H4 (cell line): Measurements from ENCODE around the gene EYA2. TPM values are rescaled to one million over a fixed set of nuclear protein-coding genes. Genes with fewer than 3 reads are reported as not detected.

Source experiments
- DNase-seq: peaks from one replicate; pipeline ENCODE4 v3.0.0-alpha.2; 2015; ENCODE audit warnings: low spot score
- total RNA-seq: library from RNA; depleted of rRNA; stranded (reverse); fragments of >200 nt; shearing (Covaris generic); gene quantifications from 2 replicates; pipeline ENCODE4 v1.2.3, GENCODE V29; 2014

Gene EYA2
- total RNA-seq, 1 experiment from 2014 or later: 0.60 TPM

DNA sequence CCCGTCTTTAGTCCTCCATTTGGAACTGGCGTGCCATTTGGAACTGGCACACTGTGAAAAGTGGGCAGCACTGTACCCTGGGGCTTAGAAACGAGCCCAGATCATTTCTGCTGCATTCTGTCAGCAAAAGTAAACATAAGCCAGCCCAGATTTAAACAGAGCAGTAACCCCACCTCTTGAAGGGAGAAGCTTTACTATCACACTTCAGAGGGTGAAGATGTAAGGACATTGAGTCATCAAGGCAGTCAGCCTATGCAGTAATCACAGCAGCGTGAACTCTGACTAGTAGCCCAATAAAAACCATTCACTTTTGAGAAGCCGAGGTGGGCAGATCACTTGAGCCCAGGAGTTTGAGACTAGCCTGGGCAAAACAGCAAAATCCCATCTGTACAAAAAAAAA lies 216.9 kb downstream of the EYA2 start:
- no peak for DNase-seq

DNA sequence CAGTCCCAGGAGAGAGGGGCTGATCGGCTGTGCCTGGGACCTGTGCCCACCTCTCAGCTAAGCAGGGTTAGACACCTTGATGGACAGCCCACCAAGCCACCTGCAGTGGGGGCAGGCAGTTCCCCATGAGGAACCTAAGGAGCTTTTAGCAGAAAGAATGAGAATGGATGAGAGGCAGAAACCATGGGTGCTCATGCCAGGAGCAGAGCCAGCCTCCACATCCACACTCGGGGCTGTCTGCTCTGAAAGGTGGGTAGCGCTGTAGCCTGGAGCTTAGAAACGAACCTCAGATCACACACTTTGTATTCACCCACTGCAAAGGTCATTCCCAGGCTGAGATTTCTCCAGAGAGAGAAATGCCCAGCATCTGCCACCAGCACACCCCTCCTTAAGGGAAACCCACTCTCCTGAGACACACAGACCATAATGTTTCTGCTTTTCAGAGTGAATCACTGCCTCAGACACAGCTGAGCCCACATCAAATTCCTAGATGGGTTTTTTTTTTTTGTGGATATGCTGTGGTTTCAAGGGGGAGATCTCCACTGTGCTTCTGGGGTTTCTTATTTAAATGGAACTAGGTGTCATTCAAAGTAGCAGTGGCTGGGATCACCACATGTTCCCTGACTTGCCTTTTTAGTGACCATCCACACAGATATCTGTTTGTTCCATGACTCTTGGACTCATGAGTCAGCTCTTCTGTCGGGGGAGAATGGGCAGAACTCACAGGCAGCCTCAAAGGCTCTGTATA lies 218.9 kb downstream of the EYA2 start:
- DNase-seq: peak; percentile 18

DNA sequence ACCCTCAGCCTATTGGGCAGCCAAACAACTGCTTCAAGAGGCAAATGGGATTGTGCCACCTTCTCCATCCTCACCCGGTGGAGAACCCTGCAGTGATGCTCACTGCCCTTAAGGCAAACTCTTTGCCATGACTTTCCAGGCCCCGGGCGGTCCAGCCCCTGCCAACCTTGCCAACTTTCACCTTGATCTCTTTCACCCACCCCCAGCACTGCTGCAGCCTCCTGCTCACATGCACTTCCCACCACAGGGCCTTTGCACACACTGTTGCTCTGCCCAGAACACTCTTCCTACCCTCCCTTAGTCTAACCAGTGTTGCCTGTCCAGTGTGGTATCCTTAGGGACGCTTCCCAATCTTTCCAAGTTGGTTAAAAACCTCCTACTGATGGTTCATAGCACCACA lies 221.1 kb downstream of the EYA2 start:
- DNase-seq: no peak

DNA sequence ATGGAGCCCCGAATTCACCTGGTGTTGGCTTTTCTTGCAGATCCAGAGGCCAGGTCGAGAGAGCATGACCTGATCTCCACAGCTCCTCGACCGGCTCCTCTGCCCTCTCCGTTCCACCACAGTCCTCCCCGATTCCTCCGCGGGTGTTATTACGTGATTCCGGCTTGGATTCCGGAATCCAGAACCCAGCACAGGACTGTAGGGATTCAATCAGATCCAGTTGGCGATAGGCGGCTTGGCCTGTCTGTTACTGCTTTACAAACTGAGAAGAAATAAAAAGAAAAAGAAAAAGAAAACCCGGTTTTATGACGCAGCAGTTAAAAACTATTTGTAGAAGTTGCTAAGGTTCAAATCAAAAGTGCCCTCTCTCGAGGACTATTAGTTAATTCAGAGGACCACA lies 222.7 kb downstream of the EYA2 start:
- no peak for DNase-seq

DNA sequence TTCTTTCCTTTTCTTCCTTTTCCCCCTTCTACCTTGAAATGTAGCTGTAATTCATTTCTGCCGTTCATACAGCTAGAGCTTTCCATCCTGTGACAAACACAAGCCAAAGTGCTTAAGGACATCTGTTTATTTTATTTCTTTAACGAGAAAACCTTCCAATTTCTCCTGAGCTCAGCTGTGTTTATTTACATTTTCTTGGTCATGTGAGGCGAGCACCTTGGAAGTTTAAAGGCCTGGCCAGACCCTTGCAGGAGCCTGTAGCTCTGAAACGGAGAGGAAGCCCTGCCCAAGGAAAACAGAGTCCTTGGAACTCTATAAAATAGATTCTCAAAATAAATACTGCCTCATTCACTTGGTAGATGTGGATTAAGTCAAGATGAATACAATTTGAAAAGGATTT lies 223.1 kb downstream of the EYA2 start:
- peak; percentile 61 for DNase-seq

DNA sequence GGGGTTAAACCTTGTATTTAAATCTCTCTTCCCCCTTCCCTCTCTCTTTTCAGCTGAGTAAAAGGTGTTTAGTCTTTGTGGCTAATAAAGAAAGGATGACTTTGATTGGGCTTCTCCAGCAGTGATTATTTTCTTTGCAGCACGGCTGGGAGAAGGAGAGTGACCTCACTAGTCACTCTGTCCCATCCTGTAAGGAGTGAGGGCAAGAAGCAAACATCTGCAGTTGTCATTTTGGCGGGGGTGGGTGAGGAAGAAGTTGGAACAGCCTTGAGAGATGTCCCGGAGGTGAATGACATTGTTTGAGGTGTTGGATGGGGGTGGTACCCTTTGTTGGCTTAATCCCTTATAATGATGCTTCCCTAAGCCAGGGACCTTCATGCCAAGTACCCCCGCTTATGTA lies 223.6 kb downstream of the EYA2 start:
- peak; percentile 54 for DNase-seq

DNA sequence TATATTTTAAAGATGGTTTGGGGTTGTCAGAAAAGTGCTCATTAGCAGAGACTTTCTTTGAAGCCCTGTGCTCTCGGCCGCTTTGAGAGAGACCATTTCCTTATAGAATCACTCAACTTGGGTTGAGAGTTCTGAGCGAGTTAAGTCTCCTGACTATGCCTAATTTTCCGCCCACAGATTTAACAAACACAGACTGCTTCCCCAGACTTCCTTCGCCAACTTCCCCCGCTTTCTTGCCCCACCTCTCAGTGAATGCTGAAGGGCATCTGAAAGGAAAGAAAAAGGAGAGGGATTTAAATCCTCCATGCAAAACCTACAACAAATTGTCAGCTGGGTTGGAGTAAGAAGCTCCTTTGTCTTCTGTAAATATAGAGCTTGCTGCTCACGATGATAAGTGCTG lies 224.0 kb downstream of the EYA2 start:
- no peak for DNase-seq

DNA sequence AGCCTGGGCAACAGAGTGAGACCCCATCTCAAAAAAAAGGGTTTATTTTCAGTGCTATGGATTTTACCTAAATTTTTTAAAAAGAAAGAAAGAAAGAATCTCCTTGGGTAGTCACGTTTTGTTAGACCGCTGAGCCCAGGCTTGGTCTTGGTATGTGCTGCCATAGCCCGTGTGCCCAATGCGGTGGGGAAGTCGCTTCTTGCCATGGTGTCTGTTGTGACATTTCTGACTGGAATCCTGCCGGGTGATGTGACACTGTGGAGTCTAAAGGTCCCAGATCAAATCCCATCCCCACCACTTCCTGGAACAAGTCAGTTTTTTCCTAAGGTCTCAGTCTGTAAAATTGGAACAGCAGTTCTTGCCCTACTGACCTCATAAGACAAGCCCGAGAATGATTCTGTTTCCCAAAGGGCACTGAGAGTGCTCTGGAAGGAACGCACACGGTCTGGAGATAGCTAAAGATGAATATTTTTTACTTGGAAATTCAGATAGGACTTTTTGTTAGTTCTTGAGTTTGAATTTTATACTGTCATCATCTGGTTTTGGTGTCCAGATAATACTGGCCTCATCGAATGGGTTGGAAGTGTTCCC lies 225.8 kb downstream of the EYA2 start:
- DNase-seq: no peak

DNA sequence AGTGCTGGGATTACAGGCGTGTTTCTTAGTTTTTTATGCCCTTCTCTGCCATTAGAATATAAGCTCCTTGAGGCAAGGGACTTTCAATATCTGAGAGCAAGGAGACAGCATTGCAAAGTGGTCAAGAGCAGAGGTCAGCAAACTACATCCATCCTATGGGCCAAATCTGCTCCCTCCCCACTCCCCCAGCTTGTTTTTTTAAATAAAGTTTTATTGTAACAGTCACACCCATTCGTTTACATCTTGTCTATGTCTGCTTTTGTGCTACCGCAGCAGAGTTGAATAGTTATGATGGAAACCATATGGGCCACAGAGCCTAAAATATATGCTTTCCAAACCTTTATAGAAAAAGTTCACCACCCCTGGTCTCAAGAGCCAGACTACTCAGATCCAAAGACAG lies 227.9 kb downstream of the EYA2 start:
- DNase-seq: no peak

DNA sequence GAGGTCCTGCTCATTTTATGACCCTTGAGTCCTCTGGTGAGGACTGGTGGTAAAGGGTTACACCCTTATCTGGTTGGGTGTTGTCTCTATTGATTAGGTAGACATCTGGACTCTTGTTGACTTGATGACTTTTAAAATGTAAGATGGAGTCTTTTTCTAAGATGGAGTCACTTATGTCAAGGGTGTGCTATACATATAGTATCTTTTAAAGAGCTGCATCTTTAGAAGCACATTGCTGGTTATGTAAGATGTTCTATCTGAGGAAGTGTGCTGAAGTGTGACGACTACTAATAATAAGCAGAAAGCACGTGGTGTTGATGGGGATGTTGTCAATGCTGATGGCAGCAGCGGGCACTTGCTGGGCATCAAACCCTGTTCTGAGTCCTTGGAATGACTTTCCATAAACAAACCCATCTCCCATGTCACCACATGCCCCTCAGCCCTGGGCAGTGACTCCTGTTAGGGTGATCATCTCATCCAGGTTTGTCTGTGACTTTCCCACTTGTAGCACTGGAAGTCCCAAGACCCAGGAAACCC lies 229.6 kb downstream of the EYA2 start:
- DNase-seq: no peak

DNA sequence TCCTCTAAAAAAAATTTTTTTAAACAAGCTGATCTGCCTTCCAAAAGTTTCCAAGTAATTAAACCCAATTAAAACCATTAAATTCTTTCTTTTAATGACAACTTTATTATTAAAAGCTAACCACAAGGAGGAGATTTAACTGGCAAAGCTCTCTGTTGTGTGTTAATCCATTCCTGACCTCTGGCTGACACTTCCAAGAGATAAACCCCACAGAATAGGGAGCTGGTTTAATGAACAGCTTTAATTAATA lies 230.8 kb downstream of the EYA2 start:
- DNase-seq: no peak

DNA sequence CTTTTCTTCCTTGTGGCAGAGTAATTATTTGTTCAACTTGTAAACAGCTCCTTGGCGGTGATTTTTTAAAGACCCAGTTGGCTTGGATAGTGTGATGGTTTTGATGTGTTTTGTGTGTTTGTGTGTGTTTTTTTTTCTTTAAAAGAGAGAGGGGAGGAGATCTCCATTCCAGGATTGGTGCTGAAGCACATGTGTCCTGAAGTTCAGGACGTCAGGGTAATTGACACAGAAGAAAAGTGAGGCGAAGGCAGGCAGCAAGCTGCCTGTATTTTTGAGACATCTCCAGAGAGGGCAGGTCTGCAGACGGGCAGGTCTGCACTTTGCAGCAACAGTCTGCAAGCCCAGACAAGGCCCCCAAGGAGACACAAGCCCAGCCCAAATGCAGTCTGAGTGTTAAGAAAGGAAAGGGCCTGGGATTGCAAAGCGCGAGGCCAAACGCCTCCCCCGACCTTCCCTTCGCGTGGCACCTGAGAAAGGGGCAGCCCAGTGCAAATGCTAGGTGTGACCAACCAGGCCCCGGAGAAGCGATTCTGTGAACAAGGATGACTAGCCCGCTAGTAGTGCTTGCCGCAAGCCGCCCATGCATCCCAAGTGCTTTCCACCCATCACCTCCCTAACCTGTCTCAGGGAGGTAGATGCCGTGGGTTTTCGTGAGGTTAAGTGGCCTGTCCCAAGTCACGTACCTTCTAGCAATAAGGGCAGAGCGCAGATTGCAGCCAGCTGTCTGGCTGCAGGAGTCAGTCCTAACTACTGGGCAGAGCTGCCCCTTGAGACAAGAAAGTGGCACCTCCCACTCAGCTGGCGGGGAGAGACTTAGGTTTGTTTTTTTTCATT lies 231.3 kb downstream of the EYA2 start:
- DNase-seq: no peak

DNA sequence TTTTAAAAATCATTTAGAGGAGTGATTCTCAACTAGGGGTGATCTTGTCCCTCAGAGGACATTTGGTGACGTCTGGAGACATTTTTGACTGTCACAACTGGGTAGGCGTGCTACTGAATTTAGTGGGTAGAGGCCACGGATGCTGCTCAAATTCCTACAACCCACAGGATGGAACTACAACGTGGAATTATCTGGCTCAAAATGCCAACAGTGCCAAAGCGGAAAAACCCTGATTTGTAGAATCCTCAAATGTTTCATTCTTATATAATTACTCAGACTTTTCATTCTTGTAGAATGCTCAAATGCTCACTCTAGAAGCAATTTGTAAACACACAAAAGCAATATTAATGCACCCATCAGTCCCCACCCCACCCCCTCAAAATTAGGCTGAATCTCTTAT lies 232.1 kb downstream of the EYA2 start:
- DNase-seq: no peak

DNA sequence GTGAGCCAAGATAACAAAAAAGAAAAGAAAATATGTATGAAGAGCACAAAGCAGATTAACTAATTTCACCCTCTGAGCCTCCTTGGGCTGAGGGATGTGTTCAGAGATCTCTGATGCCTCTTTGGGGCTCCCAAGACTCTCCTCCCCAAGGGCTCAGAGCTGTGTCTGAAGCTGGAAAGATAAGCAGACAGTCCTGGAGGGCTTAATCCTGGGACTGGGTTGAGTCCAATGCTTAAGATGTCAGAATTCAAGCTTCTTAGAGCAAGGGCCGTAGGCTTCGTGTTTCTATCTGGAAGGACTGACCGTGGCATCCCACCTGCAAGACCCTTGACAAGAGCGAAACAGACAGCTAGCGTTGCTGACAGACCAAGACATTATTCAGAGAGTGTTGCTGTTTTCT lies 232.9 kb downstream of the EYA2 start:
- DNase-seq: no peak

DNA sequence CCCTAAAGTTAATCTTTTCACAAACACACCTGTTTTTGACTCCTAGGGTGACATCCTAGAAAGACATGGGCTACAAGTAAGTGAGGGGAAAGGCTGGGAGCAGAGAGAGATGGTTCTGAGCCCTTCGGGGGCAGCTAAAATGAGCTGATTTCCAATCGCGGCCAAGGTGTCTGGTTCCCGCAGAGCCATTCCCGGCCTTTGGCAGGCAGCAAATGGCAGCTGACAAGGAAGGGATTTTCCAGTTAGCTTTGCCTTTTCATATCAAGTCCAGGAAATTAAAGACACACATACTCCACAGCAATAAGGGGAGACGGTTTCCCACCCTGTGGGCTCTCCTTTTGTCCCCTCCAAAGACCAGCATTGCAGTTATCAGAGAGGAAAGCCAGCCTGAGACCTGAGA lies 233.4 kb downstream of the EYA2 start:
- no peak for DNase-seq

DNA sequence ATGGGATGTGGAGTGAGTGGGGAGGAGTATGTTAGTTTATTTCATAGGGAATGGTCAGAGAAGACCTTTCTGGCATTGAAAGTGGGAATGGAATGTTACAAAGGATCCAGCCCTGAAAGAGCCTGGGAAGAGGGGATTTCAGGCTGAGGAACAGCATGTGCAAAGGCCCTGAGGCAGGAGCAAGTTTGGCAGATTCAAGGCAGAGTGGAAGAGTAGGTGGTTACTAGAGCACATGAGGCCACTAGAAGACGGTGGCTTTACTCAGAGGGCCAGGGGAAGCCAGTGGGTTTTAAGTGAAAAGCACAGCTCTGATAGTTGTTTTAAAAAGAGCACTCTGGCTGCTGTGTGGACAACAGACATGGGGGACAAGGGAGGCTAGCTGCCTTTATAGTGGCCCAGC lies 234.7 kb downstream of the EYA2 start:
- DNase-seq: no peak

DNA sequence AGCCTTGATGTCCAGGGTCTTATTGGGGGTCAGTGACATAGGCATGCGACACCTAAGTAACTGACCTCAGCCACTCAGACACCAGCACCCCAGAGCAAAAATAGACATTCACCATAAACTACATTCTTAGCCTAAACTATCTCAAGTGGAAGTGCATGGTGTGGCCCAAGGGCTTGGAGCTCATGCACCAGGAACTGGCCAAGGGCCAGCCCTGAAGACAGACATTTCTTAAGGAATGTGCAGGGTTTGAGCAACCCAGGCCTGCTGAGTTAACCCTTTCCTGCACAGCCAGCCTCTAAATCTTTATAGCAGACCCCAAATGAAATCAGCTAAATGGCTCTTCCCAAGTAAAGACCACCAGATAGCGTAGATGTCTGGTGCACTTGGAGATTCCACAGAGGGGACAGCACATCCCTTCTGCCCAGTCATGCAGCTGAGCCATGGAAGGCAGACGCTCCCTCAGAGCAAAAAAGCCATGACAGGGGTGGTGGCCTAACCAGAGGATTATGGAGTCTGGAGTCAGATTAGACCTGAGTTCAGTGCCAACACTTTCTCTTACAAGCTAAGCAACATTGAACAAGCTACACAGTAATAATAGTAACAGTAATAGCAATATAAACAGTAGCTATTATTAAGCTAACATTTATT lies 239.3 kb downstream of the EYA2 start:
- peak; percentile 39 for DNase-seq

DNA sequence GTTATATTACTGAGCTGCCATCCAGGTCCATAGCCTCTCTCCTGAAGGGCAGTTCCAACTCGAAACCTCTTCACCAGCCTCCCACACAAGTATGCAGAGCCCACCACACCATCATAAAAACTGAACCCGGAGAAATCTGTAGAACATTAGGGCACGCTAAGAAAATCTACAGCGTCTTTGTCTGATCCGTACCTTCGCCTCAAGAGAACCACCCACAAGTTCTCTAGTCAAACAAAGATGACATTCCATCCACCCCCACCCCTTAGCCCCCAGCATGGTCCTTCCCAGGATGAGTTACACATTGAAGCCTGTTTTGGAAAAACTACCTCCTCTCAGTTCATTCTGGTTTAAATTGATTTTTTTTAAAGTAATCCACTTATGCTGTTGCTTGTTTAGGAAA lies 242.1 kb downstream of the EYA2 start:
- DNase-seq: no peak

DNA sequence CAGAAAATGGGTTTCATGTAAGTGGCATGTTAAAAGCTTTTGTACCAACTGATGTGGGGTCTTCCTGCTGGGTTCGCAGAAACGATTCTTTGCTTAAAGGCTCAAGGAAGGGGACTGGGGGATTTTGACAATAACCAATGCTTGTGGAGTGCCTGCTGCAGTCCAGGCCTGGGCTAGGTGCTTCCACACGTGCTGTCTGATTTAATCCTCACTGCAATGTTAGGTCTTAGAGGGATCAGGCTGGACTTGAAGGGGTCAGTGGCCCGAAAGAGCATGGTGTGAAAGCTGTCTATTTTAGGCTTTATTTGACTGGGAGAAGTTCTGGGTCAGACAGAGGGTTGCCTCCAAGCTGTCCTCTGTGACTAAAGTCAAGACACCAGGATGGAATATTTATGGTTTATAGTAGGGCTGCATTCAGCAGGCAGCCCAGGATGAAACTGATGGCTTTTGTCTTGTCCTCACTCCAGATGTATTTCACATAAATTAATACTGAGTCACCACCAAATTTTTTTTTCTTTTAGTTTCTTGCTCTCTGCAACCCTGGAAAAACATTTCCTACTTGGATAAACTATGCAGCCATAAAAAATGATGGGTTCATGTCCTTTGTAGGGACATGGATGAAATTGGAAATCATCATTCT lies 242.7 kb downstream of the EYA2 start:
- DNase-seq: no peak

DNA sequence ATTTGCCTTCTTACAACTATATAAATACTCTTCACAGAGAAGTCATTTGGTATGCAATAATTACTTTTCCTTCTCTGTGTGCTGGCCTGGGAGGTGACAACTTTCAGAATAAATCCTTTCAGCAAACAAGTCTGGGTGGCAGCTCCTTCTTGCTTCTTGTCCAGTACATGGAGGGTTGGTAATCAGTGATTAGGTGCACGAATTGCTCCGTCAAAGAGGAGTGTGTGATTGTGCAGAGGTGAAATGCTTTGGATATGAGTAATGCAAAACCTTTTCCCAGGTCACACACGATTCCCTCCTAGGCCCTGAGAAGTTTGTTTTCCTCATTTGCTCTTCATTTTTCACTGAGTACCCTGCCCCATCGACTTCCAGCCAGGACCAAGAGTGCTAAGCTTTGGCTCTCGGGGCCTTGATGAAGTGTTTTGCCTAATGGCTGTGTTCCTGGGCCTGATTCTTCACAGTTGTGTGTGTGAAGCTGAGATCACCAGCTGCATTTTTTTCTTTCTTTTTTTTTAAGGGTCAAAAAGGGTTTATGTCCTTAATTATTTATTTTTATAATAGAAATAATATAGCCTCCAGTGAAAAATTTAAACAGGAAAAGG lies 245.4 kb downstream of the EYA2 start:
- no peak for DNase-seq

DNA sequence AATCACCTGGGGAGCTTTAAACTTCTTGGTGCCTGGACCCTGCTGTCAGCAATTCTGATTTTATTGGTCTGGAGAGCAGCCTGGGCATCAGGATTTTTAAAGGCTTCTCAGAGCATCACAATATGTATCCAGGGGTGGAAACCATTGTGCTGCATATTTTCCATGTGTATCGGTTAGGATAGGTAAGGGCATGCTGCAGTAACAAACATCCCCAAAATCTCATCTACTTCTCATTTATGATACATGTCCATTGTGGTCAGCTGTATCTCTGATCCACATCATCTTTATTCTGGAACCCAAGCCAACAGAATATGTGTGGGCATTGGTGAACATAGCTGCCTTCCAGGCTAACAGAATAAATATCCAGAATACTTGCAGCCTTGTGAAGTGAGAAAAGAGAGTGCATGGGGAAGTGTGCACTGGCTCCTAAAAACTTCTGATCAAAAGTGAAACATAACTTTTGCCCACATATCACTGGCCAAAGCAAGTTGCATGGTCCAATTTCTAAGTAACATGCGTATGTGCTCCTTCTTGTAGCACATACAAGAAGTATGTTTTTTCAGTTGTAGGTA lies 246.8 kb downstream of the EYA2 start:
- no peak for DNase-seq
